Measurements from ENCODE around the gene FBN1.

FBN1 gene

DNA sequence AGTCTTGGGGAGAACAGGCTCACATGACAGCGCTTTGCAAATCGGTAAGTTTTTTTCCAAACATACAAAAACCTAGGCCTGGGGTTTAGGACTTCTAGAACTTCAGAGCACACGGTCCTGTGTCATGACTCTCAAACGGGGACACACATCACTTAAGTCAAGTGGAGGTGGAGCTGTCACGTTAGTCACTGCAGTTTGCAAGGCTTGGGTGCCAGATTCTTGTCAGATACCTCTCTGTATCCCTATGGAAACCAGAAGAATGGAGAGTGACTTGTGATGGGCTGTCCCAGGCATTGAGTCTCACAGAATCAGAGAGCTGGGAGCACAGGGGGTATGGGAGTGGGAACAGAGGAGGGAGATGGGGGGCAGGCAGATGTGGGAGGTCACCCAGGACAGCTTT lies 249.5 kb downstream of the FBN1 start:
- DNase-seq (ENCODE audit: low read depth) = no peak

- DNase-seq (ENCODE audit: low read depth) = peak; percentile 52
Measured at GRCh38 chr15:48395521-48396011, 249.9 kb downstream of the FBN1 start.

DNA sequence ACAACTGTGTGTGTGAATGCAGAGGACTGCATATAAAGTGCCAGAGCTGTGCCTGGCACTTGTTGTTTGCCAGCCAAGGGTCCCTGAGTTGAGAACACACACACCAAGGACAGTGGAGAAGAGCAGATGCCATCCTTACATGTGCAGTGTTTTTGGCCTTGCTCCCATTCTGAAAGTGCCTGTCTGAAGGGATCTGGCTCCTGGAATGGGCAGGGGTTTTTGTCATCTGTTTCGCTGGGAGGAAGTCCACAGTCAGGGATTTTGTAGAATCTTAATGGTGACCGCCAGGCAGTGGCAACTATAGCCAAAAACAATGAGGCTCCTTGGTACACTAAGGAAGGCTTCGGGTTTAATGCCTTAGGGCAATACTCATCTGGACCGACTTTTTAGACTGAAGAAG lies 250.5 kb downstream of the FBN1 start:
- no peak for DNase-seq (ENCODE audit: low read depth)

DNA sequence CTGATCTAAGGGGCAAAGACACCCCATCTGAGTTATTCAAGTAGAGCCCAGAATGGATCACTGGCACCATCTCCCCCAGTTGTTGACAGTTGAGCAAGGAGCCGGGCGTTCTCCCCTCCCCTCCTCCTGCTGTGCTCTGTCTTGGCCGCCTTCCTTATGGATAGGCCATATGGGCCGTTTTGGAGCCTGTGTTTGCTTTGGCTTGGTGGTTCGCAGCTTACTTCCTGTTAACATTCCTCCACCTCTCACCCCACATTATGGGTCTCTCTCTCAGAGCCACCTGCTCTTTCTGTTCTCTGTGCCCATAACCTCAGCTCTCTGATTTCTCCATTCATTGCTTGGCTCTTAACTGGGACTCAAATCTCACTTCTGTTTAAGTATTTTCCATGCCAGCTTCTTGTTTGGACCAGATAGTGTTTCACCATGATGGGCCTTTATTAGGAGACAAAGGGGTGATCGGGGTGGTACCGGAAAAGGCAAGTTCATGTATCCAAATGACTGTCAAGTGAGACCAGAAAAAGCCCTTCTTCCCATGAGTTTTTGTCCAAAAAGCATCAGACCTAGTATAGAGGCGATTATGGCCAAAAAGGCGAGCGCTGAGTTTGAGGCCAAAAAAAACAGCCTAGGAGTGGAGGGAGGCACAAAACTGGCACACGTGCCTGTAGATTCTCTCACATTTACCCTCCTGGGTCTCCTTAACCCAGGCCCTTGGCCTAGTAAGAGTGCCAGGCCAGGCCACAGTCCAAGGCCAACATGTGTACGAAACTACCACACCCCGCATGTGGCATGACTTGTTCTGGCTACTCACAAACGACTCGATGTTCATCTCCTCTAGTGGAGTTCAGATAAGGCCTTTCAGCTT lies 251.6 kb downstream of the FBN1 start:
- peak; percentile 47 for DNase-seq (ENCODE audit: low read depth)

GRCh38 chr15:48392356-48392755 lies 253.2 kb downstream of the FBN1 start:
- peak; percentile 83 for DNase-seq (ENCODE audit: low read depth)

DNA sequence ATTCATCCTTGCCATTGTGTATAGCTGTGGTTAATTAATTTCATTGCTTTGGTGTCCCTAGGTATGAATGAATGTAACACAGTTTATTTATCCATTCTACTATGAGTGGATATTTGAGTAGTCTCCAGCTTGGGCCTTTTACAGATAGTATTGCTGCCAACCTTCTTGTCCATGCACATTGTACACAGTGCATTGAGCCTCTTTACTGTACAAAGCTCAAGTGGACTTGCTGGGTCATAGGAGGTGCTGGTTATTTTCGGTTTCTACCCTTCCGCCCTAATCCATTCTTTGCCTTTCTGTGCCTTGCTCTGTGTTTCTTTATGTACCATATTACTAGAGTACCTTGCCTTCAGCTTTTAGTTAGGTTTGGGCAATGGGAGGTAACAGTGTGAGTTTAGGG lies 253.6 kb downstream of the FBN1 start:
- no peak for DNase-seq (ENCODE audit: low read depth)

DNA sequence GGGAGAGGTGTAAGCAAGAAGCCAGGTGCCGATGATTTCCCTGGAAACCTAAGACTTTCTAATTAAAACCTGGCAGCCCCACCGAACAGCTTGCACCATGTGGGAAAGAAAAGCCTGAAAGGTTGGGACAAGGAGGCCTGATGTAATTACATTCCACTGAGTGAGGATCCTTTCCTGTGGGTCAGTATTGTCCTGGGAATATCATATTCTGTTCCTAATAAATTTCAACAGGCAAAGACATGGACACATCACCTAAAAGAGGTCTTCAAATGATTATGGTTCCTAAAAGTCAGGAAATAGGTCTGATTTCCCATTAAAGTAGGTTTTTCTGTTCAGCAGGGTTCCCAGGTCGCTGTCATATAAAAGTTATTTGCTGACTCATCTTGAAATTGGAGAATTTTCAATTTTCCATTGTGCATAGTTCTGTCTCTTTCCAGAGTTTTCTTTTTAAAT lies 255.8 kb downstream of the FBN1 start:
- peak; percentile 63 for DNase-seq (ENCODE audit: low read depth)

DNA sequence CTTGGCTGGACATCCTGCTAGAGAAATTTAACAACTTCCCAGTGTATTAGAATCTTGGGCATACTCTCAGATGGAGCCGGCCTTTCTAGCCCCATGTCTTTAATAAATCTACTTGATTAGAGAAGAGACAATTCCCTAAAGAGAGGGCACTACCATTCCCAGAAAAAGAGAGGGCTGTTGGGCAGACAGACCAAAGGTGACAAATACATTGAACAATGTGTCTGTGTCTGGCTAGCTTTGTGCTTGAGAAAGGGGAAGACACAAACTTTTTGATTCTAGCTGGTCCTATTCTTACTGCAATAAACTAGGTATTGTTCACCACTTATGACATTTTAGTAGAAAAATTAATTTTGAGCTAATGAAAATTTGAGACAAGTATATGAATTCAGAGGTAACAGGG lies 256.6 kb downstream of the FBN1 start:
- no peak for DNase-seq (ENCODE audit: low read depth)

DNA sequence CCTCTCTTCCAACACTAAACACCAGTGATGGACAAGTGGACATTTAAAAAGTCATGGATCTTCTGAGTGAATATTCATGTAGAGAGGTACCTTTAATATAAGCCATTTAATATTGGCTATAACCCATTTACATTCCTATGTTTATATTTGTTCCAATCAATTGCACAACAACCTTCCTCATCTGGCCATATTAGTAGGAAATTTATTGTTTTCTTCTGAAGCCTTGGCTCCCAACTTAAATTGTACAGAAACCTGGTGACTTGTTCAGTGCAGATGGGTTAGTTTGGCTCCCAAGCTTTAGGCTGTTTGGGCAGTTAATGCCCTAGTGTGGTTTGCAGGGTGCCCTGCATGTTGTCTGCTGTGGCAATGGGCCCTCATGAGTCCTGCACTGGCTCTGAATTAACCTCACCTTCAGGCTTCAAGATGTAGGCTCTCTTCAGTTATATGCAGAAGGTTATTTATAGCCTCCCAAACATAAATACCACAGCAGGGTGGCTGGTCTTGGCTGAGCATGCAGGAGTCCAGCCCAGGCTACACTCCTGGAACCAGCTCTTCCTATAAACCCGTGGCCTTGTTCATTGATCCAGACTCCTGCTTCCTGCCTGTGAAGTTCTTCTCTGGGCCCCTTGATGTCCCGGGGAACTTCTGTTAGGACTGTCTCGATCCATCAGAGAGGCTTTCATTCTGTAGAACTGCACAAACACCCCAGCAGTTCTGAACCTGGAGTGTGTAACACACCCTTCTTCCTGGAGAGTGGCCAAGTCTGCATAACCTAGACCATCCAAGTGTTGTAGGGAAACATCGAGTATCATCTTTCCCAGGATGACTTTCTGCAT lies 257.3 kb downstream of the FBN1 start:
- DNase-seq (ENCODE audit: low read depth) = peak; percentile 51

DNA sequence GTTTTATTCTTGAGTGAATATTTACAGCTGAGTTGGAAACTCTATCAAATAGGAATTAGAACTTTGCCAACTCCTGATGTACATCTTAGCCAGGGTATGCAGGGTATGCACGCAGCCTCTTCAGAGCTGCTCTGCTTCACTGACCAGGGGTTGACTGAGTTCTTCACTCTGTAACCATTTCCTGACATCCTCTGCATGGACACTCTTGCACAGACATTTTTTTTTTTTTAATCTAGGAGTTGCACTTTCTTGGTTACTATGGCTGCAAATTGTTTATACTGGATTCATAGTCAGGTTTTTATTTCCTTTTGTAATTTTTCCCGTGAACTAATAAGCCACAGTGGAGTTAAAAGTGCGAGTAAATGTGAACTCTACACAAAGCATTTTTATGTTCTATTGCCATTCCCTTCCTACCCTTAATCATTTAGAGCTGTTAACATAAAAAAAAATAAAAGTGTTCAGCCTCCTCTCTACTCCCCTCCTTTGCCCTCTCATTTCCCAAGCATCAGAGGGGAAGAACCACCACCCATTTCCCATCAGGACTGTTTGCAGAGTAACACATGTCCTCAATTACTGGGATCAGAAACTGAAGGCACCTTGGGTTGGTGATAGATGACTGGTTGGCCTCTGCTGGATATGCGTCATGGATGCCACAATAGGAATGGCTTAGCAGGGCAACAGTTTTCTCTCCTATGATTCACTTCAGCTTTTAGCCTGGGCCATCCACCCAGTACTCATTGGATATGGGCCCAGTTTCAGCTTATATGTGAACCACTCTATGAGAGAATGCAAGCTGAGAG lies 260.3 kb downstream of the FBN1 start:
- peak; percentile 79 for DNase-seq (ENCODE audit: low read depth)

- no peak for DNase-seq (ENCODE audit: low read depth)
Measured at GRCh38 chr15:48384616-48385015, 260.9 kb downstream of the FBN1 start.

GRCh38 chr15:48383031-48383430 lies 262.5 kb downstream of the FBN1 start:
- DNase-seq (ENCODE audit: low read depth) = no peak

GRCh38 chr15:48381861-48382260 lies 263.6 kb downstream of the FBN1 start:
- no peak for DNase-seq (ENCODE audit: low read depth)

DNA sequence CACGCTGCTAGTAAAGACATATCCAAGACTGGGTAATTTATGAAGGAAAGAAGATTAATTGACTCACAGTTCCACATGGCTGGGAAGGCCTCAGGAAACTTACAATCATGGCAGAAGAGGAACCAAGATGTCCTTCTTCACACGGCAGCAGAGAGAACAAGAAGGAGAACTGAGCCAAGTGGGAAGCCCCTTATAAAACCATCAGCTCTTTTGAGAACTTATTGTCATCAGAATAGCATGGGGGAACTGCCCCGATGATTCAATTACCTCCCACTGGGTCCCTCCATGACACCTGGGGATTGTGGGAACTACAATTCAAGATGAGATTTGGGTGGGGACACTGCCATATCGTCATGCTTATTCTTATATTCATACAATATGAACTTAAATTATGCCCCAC lies 265.3 kb downstream of the FBN1 start:
- DNase-seq (ENCODE audit: low read depth) = no peak

DNA sequence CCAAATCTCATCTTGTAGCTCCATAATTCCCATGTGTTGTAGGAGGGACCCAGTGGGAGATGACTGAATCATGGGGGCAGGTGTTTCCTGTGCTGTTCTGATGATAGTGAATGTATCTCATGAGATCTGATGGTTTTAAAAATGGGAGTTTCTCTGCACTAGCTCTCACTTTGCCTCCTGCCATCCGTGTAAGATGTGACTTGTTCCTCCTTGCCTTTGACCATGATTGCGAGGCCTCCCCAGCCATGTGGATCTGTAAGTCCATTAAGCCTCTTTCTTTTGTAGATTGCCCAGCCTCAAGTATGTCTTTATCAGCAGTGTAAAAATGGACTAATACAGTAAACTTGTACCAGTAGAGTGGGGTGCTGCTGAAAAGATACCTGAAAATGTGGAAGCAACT lies 269.7 kb downstream of the FBN1 start:
- DNase-seq (ENCODE audit: low read depth) = no peak

DNA sequence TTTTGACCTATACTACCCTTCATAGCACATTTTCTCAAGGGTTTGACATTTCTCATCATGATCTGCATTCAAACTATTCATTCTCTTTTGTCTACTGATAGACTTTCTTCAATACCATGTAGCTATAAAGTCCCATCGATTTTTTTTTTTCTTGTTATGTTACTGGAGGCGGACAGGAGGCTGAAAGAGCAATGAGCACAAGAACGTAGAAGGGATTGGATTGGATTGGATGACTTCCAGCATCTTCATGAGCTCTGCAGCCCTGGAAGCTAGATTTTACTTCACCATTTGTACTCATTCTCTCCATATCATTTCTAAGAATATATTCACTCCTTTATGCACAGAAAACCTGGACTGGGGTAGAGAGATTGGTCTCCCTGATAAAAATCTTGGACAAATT lies 271.0 kb downstream of the FBN1 start:
- peak; percentile 51 for DNase-seq (ENCODE audit: low read depth)

- DNase-seq (ENCODE audit: low read depth) = peak; percentile 95
Measured at GRCh38 chr15:48373821-48374451, 271.6 kb downstream of the FBN1 start.

DNA sequence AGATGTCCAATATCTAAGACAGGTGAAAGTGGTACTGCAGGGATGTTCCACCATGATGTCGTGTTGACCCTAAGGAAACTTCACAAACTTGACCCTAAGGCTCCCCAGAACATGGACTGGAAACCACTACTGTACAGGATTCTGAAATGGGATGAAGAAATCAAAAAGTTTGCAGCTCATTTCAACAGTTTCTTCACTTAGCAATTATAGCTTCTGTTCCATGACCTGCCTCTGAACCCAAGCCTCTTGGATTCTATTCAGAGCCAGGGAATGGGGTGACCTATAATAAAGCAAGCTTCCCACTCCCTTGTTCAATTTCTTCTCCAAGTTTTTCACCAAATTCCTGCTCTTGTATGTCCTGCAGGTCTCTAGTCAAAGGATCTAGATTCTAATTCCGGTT lies 273.5 kb downstream of the FBN1 start:
- no peak for DNase-seq (ENCODE audit: low read depth)

DNA sequence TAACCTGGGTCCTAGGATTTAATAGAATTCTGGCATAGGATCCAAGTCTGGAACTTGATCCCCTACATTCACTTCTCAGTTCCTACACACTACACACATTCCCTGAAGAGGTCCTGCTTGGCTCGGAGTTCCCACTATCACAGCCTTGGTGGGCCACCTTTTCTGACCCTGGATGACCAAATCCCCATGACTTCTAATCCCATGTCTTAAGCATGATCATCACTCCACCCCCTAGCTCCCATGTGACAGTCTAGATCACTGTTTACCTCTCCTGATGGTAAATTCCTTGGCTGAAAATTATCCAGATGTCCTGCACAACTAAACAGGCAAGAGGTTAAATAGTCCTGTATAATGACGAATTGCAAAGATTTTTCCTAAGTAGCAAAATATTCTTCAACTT lies 274.0 kb downstream of the FBN1 start:
- no peak for DNase-seq (ENCODE audit: low read depth)

DNA sequence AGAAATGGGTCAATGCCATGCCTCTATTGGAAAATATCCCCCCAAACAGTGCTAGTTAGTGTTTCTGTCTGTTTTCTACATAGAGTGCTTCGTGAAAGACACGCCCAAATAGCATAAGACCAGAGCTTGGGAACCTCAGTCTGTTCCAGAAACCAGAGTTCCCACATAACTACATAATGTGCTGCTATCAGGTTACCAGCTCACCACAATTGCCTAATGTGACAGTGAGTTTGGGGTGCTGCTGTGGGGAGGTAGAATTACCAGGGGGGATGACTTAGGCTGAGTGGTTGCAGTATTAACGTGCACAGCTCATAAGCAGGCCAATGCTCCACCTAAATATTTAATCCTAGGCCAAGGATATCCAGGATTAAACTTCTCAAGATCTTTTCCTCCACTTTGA lies 275.0 kb downstream of the FBN1 start:
- DNase-seq (ENCODE audit: low read depth) = peak; percentile 98

GRCh38 chr15:48367483-48367882 lies 278.0 kb downstream of the FBN1 start:
- peak; percentile 64 for DNase-seq (ENCODE audit: low read depth)

Data from iris pigment epithelial cell (primary cell).